Right atrium auricular region (tissue), 2 donors: ENCODE results near the gene RBBP8. TPM values are rescaled to one million over a fixed set of nuclear protein-coding genes. Genes with fewer than 3 reads are reported as not detected.
"Not testable (repeated sequence)": the region's sequence is repeated elsewhere in the genome, so short reads cannot be mapped to it uniquely, and the experiment has no call there.

Experiments used
- DNase-seq: peaks from one replicate; pipeline ENCODE4 v3.0.0-alpha.2; 2019; ENCODE audit warnings: low spot score
- H3K27ac ChIP-seq, 2 donors: fragments of 200-600 bp; sonication (generic); 1 replicate in 1 of 2; 2 replicates in 1 of 2; pipeline ENCODE4 v1.5.1; 2016 to 2019
- H3K27me3 ChIP-seq, 2 donors: fragments of 200-600 bp; sonication (generic); one replicate each; pipeline versions ENCODE4 v1.5.1 to v1.6.0; 2017 to 2019
- H3K36me3 ChIP-seq: fragments of 200-600 bp; sonication (generic); one replicate; pipeline ENCODE4 v1.5.1; 2016
- H3K4me1 ChIP-seq, 2 donors: fragments of 200-600 bp; sonication (generic); one replicate each; pipeline versions ENCODE4 v1.5.1 to v1.6.0; 2017 to 2019
- H3K4me3 ChIP-seq, 2 donors: fragments of 200-600 bp; sonication (generic); 1 replicate in 1 of 2; 2 replicates in 1 of 2; pipeline ENCODE4 v1.5.1; 2017 to 2019; ENCODE audit warnings: mild to moderate bottlenecking in 1 of 2, moderate library complexity in 1 of 2
- H3K9me3 ChIP-seq, 2 donors: fragments of 200-600 bp; sonication (generic); one replicate each; pipeline ENCODE4 v1.5.1; 2019
- total RNA-seq, 2 donors: library from RNA; depleted of rRNA; stranded (reverse); fragments of >200 nt; gene quantifications; one replicate each; pipeline ENCODE4 v1.1.0, GENCODE V29; 2016
- TF ChIP-seq, protein P1 (sequence below), 2 donors: fragments of 200-600 bp; sonication (generic); IDR thresholded peaks; one replicate each; pipeline ENCODE4 v1.5.1; 2019; ENCODE audit warnings: antibody characterized with exemption in 2 of 2

The RBBP8 gene
- total RNA-seq, 2 donors from 2014 or later, result 7.2 to 7.6 TPM

DNA sequence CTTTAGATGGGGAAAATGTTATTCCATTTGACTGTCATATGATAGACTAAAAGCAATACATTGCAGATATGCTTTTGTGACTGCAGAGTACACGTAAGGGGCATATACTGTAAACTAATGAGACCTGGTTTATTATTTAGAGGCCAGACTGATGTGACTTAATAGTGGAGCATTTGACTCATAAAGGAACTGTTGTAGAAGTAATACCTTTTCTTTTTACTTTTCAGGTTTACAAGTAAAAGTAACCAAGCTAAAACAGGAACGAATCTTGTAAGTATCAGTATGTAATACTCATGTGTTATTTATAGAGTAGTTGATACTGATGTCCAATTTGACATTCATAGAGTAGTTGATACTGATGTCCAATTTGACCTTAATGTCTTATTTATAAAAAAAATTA is 13.1 kb downstream of the RBBP8 start:
- Histone ChIP-seq H3K4me3 (no peak overlapping the region), H3K9me3 (no peaks in the 10 kb centered on the region), H3K36me3 (no peaks in the 10 kb centered on the region), H3K27me3 (no peaks in the 10 kb centered on the region), H3K4me1 (no peaks in the 10 kb centered on the region), H3K27ac (no peak overlapping the region)
- DNase-seq, result no peak
- TF ChIP-seq, protein P1, sequence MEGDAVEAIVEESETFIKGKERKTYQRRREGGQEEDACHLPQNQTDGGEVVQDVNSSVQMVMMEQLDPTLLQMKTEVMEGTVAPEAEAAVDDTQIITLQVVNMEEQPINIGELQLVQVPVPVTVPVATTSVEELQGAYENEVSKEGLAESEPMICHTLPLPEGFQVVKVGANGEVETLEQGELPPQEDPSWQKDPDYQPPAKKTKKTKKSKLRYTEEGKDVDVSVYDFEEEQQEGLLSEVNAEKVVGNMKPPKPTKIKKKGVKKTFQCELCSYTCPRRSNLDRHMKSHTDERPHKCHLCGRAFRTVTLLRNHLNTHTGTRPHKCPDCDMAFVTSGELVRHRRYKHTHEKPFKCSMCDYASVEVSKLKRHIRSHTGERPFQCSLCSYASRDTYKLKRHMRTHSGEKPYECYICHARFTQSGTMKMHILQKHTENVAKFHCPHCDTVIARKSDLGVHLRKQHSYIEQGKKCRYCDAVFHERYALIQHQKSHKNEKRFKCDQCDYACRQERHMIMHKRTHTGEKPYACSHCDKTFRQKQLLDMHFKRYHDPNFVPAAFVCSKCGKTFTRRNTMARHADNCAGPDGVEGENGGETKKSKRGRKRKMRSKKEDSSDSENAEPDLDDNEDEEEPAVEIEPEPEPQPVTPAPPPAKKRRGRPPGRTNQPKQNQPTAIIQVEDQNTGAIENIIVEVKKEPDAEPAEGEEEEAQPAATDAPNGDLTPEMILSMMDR (IDR thresholded peaks at IDR 0.05), result no peak

DNA sequence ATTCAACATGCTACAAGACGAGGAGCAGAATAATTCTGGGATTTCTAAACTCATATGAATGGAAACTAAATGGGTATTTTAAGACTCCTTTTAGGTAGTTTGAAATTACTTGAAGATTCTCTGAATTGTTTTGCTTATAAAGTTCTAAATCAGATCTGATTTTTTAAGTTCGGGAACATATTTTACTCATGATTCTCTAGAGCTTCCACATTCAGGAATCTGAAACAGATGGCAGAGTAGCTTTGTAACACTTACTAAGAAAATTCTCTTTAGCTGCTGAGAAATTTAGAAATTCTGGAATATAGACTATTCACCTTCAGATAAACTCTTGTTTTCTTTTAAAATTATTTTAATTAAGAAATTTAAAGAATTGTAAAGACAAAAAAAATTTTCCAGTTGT is 13.7 kb downstream of the RBBP8 start:
- H3K36me3 ChIP-seq, result no peaks in the 10 kb centered on the region

DNA sequence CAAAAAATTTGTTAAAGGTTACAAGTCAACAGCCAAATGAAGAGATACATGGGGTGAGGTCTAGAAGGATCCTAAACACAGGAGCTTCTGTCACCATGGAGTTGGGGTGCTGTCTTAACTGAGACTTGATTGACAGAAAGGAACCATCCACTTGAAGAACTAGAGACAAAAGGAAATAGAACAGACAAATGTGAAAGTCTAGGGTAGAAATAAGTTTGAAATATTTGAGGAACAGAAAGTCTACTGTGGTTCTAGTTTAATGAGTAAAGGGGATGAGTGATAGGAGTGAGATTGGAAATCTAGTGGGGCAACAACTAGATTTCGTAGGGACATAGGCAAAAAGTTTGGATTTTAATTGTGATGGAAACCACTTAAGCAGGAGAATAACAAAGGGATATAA is 18.7 kb downstream of the RBBP8 start:
- Histone ChIP-seq H3K4me1 (no peaks in the 10 kb centered on the region), H3K4me3 (no peak overlapping the region), H3K27me3 (no peaks in the 10 kb centered on the region), H3K36me3 (no peaks in the 10 kb centered on the region), H3K9me3 (no peaks in the 10 kb centered on the region), H3K27ac (no peak overlapping the region)
- DNase-seq, result no peak
- TF ChIP-seq, protein P1 (IDR thresholded peaks at IDR 0.05), result no peak

More for the DNA sequence above, 13.7 kb downstream of the RBBP8 start:
- Histone ChIP-seq H3K4me3 (no peak overlapping the region), H3K4me1 (no peaks in the 10 kb centered on the region), H3K9me3 (no peaks in the 10 kb centered on the region), H3K27ac (no peak overlapping the region), H3K27me3 (no peaks in the 10 kb centered on the region)
- no peak for DNase-seq
- TF ChIP-seq, protein P1 (IDR thresholded peaks at IDR 0.05), result no peak

DNA sequence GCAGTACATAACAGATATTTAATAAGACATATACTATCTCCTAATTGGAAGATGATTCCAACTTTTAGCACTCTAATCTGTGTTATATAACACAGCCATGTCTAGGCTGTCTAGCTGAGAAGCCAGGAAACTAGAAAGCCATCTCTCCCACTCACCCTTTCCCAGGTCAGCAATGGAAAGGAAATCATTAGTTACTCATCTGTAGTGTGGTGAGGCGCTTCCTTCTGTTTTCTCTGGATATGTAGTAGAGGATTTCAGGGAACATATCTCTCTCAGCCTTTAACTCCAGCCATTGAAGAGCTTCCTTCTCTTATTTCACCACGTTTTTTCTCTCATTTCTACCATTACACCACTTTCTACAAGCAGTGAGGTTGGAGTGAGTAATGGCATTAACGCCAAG is 19.4 kb downstream of the RBBP8 start:
- no peak overlapping the region for H3K4me3 ChIP-seq
- TF ChIP-seq, protein P1 (IDR thresholded peaks at IDR 0.05), result no peak
- no peaks in the 10 kb centered on the region for H3K36me3 ChIP-seq
- H3K27me3 ChIP-seq, result no peaks in the 10 kb centered on the region
- no peaks in the 10 kb centered on the region for H3K4me1 ChIP-seq
- no peak for DNase-seq
- H3K27ac ChIP-seq, result no peak overlapping the region
- no peaks in the 10 kb centered on the region for H3K9me3 ChIP-seq

DNA sequence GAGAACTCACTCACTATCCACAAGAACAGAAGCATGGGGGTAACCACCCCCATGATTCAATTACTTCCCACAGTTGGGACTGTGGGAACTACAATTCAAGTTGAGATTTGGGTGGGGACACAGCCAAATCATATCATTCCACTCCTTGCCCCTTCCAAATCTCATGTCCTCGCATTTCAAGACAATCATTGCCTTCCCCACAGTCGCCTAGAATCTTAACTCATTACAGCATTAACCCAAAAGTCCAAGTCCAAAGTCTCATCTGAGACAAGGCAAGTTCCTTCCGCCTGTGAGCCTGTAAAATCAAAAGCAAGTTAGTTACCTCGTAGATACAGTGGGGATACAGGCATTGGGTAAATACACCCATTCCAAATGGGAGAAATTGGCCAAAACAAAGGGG is 20.9 kb downstream of the RBBP8 start:
- H3K9me3 ChIP-seq, H3K27ac ChIP-seq, H3K27me3 ChIP-seq, H3K36me3 ChIP-seq, H3K4me1 ChIP-seq, H3K4me3 ChIP-seq, DNase-seq: not testable (repeated sequence)

DNA sequence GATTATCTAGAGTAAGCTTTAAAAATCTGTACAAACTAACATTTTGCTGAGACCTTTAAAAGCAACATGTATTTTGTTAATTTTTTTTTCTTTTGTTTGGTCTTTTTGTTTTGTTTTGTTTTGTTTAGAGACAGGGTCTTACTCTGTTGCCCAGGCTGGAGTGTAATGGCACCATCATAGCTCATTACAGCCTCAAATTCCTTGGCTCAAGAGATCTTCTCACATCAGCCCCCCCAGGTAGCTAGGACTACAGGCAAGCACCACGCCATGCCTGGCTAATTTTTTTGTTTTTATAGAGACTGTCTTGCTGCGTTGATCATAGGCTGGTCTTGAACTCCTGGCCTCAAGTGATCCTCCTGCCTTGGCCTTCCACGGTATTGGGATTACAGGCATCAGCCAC is 23.1 kb downstream of the RBBP8 start:
- Histone ChIP-seq H3K4me1 (no peaks in the 10 kb centered on the region), H3K36me3 (no peaks in the 10 kb centered on the region), H3K27ac (no peak overlapping the region), H3K27me3 (no peaks in the 10 kb centered on the region), H3K4me3 (no peak overlapping the region), H3K9me3 (no peaks in the 10 kb centered on the region)
- no peak for DNase-seq
- TF ChIP-seq, protein P1 (IDR thresholded peaks at IDR 0.05), result no peak
